Pancreas (tissue), 10 donors: ENCODE measurements around the gene SMAGP. TPM values are rescaled to one million over a fixed set of nuclear protein-coding genes. Genes with fewer than 3 reads are reported as not detected.
"Not testable (repeated sequence)": the region's sequence is repeated elsewhere in the genome, so short reads cannot be mapped to it uniquely, and the experiment has no call there.

Experiments used
- ATAC-seq, 4 donors: fragments of 200-7000 bp; cut with Tn5 transposase; one replicate each; pipeline versions ENCODE4 v1.8.0 to v1.9.1; 2020; ENCODE audit warnings: mild to moderate bottlenecking in 4 of 4, moderate library complexity in 4 of 4
- DNase-seq, 6 donors: peaks; one replicate each; pipeline ENCODE4 v3.0.0-alpha.2; 2020
- FAIRE-seq: peaks from 2 replicates; lab custom pipeline; 2012; peaks lifted over from hg19 to GRCh38; lab: Jason Lieb, UNC
- H3K27ac ChIP-seq, 4 donors: fragments of 200-600 bp; sonication (generic); 1 replicate in 3 of 4; 2 replicates in 1 of 4; pipeline versions ENCODE4 v1.5.0 to v1.8.0; 2020
- H3K27me3 ChIP-seq, 4 donors: fragments of 200-600 bp; one replicate each; pipeline ENCODE4 v1.8.0; 2021
- H3K36me3 ChIP-seq, 3 donors: fragments of 200-600 bp; sonication (generic) in 1 of 3; one replicate each; pipeline versions ENCODE4 v1.5.0 to v1.8.0; 2020 to 2021
- H3K4me1 ChIP-seq, 3 donors: fragments of 200-600 bp; one replicate each; pipeline ENCODE4 v1.8.0; 2021
- H3K4me3 ChIP-seq, 4 donors: fragments of 200-600 bp; sonication (generic) in 2 of 4; one replicate each; pipeline versions ENCODE4 v1.5.0 to v1.8.0; 2020 to 2021
- H3K9me3 ChIP-seq, 4 donors: fragments of 200-600 bp; one replicate each; pipeline ENCODE4 v1.8.0; 2021
- WGBS, 2 donors: extraction: QIAGEN DNeasy Blood & Tissue Kit; methylation state at CpG; one replicate each; pipeline ENCODE4 v1.1.7; 2013; 5-methylcytosine and 5-hydroxymethylcytosine counted together
- intact Hi-C, 3 donors: fragments of 100-400 bp; cut with DNase I; formaldehyde crosslinking; loops; one replicate each; pipeline versions ENCODE4 v1.11.1 to v1.14.2; 2022
- polyA plus RNA-seq, 2 donors: library from polyadenylated mRNA; stranded (reverse); fragments of 200-250 nt; gene quantifications; one replicate each; pipeline ENCODE4 v1.2.3, GENCODE V29; 2013
- total RNA-seq, 6 donors: library from RNA; stranded (reverse); fragmentation: NEBNext Ultra II Directional in 4 of 6; extraction: Animal tissue kit (Norgen Biotek cat#: 25700) in 4 of 6; gene quantifications; one replicate each; pipeline versions ENCODE4 v1.2.1 to v1.2.4, GENCODE V29; 2021 to 2023
- TF ChIP-seq, protein P1 (sequence below), 4 donors: fragments of 200-600 bp; sonication (generic) in 3 of 4; IDR thresholded peaks; one replicate each; pipeline versions ENCODE4 v1.5.0 to v1.8.0; 2021; ENCODE audit warnings: antibody characterized with exemption in 4 of 4
- donor health status: healthy with polysubstance abuse.
- donor health status: DM: no; HTN: no; CAD: no; lungs with moderate emphysema.
- donor health status: DM: no; HTN: no; CAD: no.
- donor health status: control.
- donor health status: control.
- donor health status: Bipolar disorder and iron deficiency.
- donor health status: DM: yes; HTN: yes; CAD: no.
- donor health status: DM: no; HTN: no; CAD: no.
- donor health status: DM: no; HTN: no; CAD: no.
- donor health status: DM: yes; HTN: yes; CAD: no.

The SMAGP gene
- total and polyA plus RNA-seq, 8 donors: 3.4 to 9.7 (median 6.4) TPM

DNA sequence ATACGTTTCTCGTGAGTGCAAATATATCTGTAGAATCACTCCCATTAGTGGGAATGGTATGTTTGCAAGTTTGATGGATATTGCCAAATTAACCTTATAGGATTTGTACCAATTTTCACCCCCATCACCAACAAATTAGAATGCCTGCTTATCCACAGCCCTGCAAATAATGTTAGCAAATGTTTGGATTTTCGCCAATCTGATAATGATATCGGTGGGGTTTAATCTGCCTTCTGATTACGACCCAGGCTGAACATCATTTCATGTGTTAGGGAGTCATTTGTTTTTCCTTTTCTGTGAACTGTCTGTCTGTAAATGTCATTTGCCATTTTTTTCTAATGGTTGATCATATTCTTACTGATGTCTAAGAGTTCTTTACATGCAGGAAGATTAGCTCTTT lies 35.7 kb downstream of the SMAGP start:
- WGBS, 2 donors: 26 to 31% methylated on average over 5 of the region's 5 CpGs
- Histone ChIP-seq H3K27me3 (no peaks in the 10 kb centered on the region), H3K9me3 (no peaks in the 10 kb centered on the region), H3K4me3 (no peak overlapping the region), H3K4me1 (peaks cover 0 to 3% (median 0%) of the 10 kb centered on the region in 3 donors), H3K27ac (no peak overlapping the region), H3K36me3 (no peaks in the 10 kb centered on the region)
- intact Hi-C loops: no loop called here
- ATAC-seq (no peak), DNase-seq (no peak), FAIRE-seq (no peak)
- TF ChIP-seq, protein P1, sequence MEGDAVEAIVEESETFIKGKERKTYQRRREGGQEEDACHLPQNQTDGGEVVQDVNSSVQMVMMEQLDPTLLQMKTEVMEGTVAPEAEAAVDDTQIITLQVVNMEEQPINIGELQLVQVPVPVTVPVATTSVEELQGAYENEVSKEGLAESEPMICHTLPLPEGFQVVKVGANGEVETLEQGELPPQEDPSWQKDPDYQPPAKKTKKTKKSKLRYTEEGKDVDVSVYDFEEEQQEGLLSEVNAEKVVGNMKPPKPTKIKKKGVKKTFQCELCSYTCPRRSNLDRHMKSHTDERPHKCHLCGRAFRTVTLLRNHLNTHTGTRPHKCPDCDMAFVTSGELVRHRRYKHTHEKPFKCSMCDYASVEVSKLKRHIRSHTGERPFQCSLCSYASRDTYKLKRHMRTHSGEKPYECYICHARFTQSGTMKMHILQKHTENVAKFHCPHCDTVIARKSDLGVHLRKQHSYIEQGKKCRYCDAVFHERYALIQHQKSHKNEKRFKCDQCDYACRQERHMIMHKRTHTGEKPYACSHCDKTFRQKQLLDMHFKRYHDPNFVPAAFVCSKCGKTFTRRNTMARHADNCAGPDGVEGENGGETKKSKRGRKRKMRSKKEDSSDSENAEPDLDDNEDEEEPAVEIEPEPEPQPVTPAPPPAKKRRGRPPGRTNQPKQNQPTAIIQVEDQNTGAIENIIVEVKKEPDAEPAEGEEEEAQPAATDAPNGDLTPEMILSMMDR (IDR thresholded peaks at IDR 0.05): no peak

DNA sequence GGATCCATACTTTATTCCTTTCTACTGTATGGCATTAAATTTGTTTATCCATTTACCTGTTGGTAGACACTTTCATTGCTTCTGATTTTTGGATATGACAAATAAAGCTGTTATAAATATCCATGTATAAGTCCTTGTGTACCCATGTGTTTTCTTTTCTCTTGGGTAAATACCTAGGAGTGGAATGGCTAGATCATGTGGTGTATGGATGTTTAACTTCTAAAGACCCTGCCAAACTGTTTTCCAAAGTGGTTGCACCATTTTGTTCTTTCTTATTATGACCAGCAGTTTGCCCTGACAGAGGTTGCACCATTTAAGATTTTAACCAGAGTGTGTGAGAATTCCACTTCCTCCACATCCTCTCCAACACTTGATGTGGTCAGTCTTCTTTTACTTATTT lies 37.6 kb downstream of the SMAGP start:
- FAIRE-seq: no peak
- TF ChIP-seq, protein P1 (IDR thresholded peaks at IDR 0.05): no peak
- no peak for ATAC-seq
- no peaks in the 10 kb centered on the region for H3K4me1 ChIP-seq
- H3K4me3 ChIP-seq: no peak overlapping the region
- intact Hi-C loops: no loop called here
- no peaks in the 10 kb centered on the region for H3K9me3 ChIP-seq
- H3K27ac ChIP-seq: no peak overlapping the region
- no peaks in the 10 kb centered on the region for H3K36me3 ChIP-seq
- no peak for DNase-seq
- H3K27me3 ChIP-seq: no peaks in the 10 kb centered on the region

DNA sequence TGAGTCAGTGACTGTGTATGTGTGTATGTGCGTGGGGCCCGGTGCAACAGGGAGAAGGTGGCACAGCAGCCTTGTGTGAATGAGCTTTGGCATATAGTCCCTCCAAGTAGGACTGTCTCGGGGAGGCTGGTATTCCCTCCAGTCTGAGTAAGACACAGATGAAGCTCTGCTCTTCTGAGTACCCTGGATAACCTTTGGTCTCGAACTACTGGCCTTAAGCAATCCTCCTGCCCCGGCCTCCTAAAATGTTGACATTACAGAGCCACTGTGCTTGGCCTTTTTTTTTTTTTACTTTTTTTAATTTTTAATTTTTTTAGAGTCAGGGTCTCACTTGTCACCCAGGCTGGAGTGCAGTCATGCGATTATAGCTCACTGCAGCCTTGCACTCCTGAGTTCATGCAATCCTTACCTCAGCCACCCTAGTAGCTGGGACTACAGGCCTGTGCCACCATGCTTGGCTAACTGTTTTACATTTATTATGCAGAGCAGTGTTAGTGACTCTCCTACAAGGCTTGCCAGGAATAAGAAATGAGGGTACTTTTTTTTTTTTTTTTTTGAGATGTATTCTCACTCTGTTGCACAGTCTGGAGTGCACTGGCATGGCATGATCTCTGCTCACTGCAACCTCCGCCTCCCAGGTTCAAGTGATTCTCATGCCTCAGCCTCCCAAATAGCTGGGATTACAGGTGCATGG lies 41.0 kb downstream of the SMAGP start:
- intact Hi-C loops: no loop called here
- WGBS, 2 donors: 93 to 97% methylated on average over 7 of the region's 7 CpGs
- no peak overlapping the region for H3K4me3 ChIP-seq
- TF ChIP-seq, protein P1 (IDR thresholded peaks at IDR 0.05): no peak
- no peak for DNase-seq
- no peaks in the 10 kb centered on the region for H3K36me3 ChIP-seq
- no peak for FAIRE-seq
- H3K27me3 ChIP-seq: no peaks in the 10 kb centered on the region
- no peaks in the 10 kb centered on the region for H3K4me1 ChIP-seq
- no peaks in the 10 kb centered on the region for H3K9me3 ChIP-seq
- ATAC-seq: no peak
- H3K27ac ChIP-seq: no peak overlapping the region

DNA sequence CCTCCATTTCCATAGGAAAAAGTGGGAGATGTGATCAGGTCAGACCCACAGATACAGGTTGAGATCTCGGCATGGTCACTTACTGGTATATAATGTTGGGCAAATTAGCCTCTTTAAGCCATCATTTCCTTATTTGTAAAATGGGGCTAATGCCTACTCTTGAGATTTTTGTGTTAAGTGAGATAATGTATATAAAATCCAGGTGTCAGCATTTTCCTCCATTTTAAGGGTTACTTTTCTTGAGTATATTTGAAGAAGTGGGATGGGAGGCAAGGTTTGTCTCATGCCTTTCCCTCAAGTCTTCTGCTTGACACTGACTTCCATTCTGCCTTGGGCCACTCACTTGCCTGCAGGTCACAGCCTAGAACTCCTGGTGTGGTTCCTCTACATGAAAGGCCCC lies 42.3 kb downstream of the SMAGP start:
- DNase-seq (no peak), FAIRE-seq (no peak), ATAC-seq (no peak)
- intact Hi-C loops: no loop called here
- H3K9me3 ChIP-seq: no peaks in the 10 kb centered on the region
- H3K27ac ChIP-seq: no peak overlapping the region
- H3K27me3 ChIP-seq: no peaks in the 10 kb centered on the region
- WGBS, 2 donors: 83 to 94% methylated on average over 1 of the region's 1 CpG
- TF ChIP-seq, protein P1 (IDR thresholded peaks at IDR 0.05): no peak
- no peaks in the 10 kb centered on the region for H3K36me3 ChIP-seq
- H3K4me1 ChIP-seq: no peaks in the 10 kb centered on the region
- H3K4me3 ChIP-seq: no peak overlapping the region

DNA sequence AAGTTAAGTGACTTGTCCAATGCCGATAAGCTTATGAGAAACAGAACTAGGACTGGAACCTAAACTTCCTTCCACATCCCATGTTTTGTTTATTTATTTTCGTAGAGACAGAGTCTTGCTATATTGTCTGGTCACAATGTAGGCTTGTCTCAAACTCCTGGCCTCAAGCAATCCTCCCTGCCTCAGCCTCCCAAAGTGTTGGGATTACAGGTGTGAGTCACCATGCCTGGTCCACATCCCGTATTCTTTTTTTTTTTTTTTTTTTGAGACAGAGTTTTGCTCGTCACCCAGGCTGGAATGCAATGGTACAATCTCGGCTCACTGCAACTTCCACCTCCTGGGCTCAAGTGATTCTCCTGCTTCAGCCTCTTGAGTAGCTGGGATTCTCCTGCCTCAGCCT lies 43.1 kb downstream of the SMAGP start:
- FAIRE-seq, H3K9me3 ChIP-seq, ATAC-seq, H3K27ac ChIP-seq, H3K4me3 ChIP-seq, intact Hi-C loops, H3K27me3 ChIP-seq, H3K4me1 ChIP-seq, H3K36me3 ChIP-seq, DNase-seq: not testable (repeated sequence)
- 89 to 92% methylated on average over 5 of the region's 5 CpGs for WGBS, 2 donors
